MM.1S (cell line): ENCODE measurements around the gene TMC6.
"Not testable (repeated sequence)": the region's sequence is repeated elsewhere in the genome, so short reads cannot be mapped to it uniquely, and the experiment has no call there.

Source experiments
- DNase-seq: peaks from one replicate; pipeline ENCODE4 v3.0.0-alpha.2; 2015
- H2AFZ ChIP-seq: fragments of 300-600 bp; sonication (generic); 2 replicates; pipeline ENCODE4 v1.6.0; 2016; ENCODE audit warnings: antibody characterized with exemption, low read length
- H3F3A ChIP-seq: fragments of 300-600 bp; sonication (generic); 2 replicates; pipeline ENCODE4 v1.6.1; 2016; ENCODE audit warnings: mild to moderate bottlenecking, antibody characterized with exemption, low read length, moderate library complexity, mixed read lengths; ENCODE audit not compliant: insufficient read depth
- H3K27ac ChIP-seq: fragments of 300-600 bp; sonication (generic); 2 replicates; pipeline ENCODE4 v1.5.1; 2016; ENCODE audit warnings: mild to moderate bottlenecking, low read length
- H3K27me3 ChIP-seq: fragments of 300-600 bp; sonication (generic); replicated peaks from 2 replicates; pipeline ENCODE4 v1.6.0; 2016; ENCODE audit warnings: low read length; ENCODE audit not compliant: insufficient read depth
- H3K36me3 ChIP-seq: fragments of 300-600 bp; sonication (generic); replicated peaks from 2 replicates; pipeline ENCODE4 v1.6.1; 2016; ENCODE audit warnings: mild to moderate bottlenecking, low read length, mixed read lengths; ENCODE audit not compliant: insufficient read depth
- H3K4me1 ChIP-seq: fragments of 300-600 bp; sonication (generic); 2 replicates; pipeline ENCODE4 v1.6.1; 2016; ENCODE audit warnings: low read length, mixed read lengths
- H3K4me2 ChIP-seq: fragments of 300-600 bp; sonication (generic); 2 replicates; pipeline ENCODE4 v1.6.0; 2016; ENCODE audit warnings: low read depth, low read length
- H3K4me3 ChIP-seq: fragments of 300-600 bp; sonication (generic); 2 replicates; pipeline ENCODE4 v1.5.1; 2016; ENCODE audit warnings: low read length, mixed read lengths
- H3K79me2 ChIP-seq: fragments of 300-600 bp; sonication (generic); 2 replicates; pipeline ENCODE4 v1.6.1; 2016; ENCODE audit warnings: mixed run types, low read length, mixed read lengths
- H3K9ac ChIP-seq: fragments of 300-600 bp; sonication (generic); 2 replicates; pipeline ENCODE4 v1.6.1; 2016; ENCODE audit warnings: low read length, mixed read lengths
- H3K9me2 ChIP-seq: fragments of 300-600 bp; sonication (generic); replicated peaks from 2 replicates; pipeline ENCODE4 v1.6.1; 2016; ENCODE audit warnings: mild to moderate bottlenecking, low read length, mixed read lengths; ENCODE audit not compliant: insufficient read depth
- H3K9me3 ChIP-seq: fragments of 300-600 bp; sonication (generic); replicated peaks from 2 replicates; pipeline ENCODE4 v1.6.1; 2016; ENCODE audit warnings: mild to moderate bottlenecking, low read length, mixed read lengths; ENCODE audit not compliant: insufficient read depth
- H4K20me1 ChIP-seq: fragments of 300-600 bp; sonication (generic); 2 replicates; pipeline ENCODE4 v1.6.1; 2016; ENCODE audit warnings: mild to moderate bottlenecking, low read length, moderate library complexity, mixed read lengths; ENCODE audit not compliant: insufficient read depth
- CTCF ChIP-seq: fragments of 300-600 bp; sonication (generic); IDR thresholded peaks from 2 replicates; pipeline ENCODE4 v1.5.1; 2016; ENCODE audit warnings: antibody characterized with exemption, low read length, mixed read lengths
- EZH2 ChIP-seq: fragments of 300-600 bp; sonication (generic); optimal IDR thresholded peaks from 2 replicates; pipeline ENCODE3; 2017; ENCODE audit warnings: low read depth, mild to moderate bottlenecking, antibody characterized with exemption, low read length, mixed read lengths
- EZH2phosphoT487 ChIP-seq: fragments of 300-600 bp; sonication (generic); IDR thresholded peaks from 2 replicates; pipeline ENCODE4 v1.6.1; 2018; ENCODE audit warnings: antibody characterized with exemption, low read length

TMC6 gene

GRCh38 chr17:78072961-78073360 lies 55.6 kb downstream of the TMC6 start:
- Histone ChIP-seq H3K4me2 (no peak overlapping the region), H3K9ac (no peak overlapping the region), H3K36me3 (0 out of 2 replicates have a peak, but pooled peaks cover 3% of the 10 kb centered on the region), H2AFZ (no peak overlapping the region), H3K9me3 (no peaks in the 10 kb centered on the region), H3K27me3 (no peaks in the 10 kb centered on the region), H4K20me1 (no peaks in the 10 kb centered on the region), H3K4me1 (no peaks in the 10 kb centered on the region), H3F3A (no peaks in the 10 kb centered on the region), H3K27ac (no peak overlapping the region), H3K4me3 (no peak overlapping the region), H3K79me2 (no peaks in the 10 kb centered on the region), H3K9me2 (no peaks in the 10 kb centered on the region)
- no peak for TF ChIP-seq CTCF
- TF ChIP-seq EZH2: no peak
- no peak for TF ChIP-seq EZH2phosphoT487
- no peak for DNase-seq

- H3K9me3 ChIP-seq: no peaks in the 10 kb centered on the region
- no peaks in the 10 kb centered on the region for H3F3A ChIP-seq
- no peaks in the 10 kb centered on the region for H3K27me3 ChIP-seq
- TF ChIP-seq EZH2phosphoT487 (no peak), EZH2 (no peak)
- H3K9ac ChIP-seq: no peak overlapping the region
- H3K27ac ChIP-seq: no peak overlapping the region
- no peak overlapping the region for H3K4me2 ChIP-seq
- DNase-seq: no peak
- no peaks in the 10 kb centered on the region for H3K4me1 ChIP-seq
- no peak overlapping the region for H2AFZ ChIP-seq
- H4K20me1 ChIP-seq: no peaks in the 10 kb centered on the region
- H3K9me2 ChIP-seq: no peaks in the 10 kb centered on the region
- H3K4me3 ChIP-seq: no peak overlapping the region
- H3K36me3 ChIP-seq: 0 out of 2 replicates have a peak, but pooled peaks cover 3% of the 10 kb centered on the region
- no peaks in the 10 kb centered on the region for H3K79me2 ChIP-seq
Measured at GRCh38 chr17:78069695-78070094, 58.9 kb downstream of the TMC6 start.

GRCh38 chr17:78066976-78067375 lies 61.6 kb downstream of the TMC6 start:
- H3K4me1 ChIP-seq, H3K4me2 ChIP-seq, H3K36me3 ChIP-seq, H3K27me3 ChIP-seq, H3K9me2 ChIP-seq, H3K9me3 ChIP-seq, H4K20me1 ChIP-seq, H3K4me3 ChIP-seq, H3K9ac ChIP-seq, H2AFZ ChIP-seq, DNase-seq, H3K79me2 ChIP-seq, H3F3A ChIP-seq, H3K27ac ChIP-seq: not testable (repeated sequence)

- no peak overlapping the region for H3K4me3 ChIP-seq
- no peak overlapping the region for H3K27ac ChIP-seq
- H2AFZ ChIP-seq: no peak overlapping the region
- H3K9ac ChIP-seq: no peak overlapping the region
- H3K79me2 ChIP-seq: no peaks in the 10 kb centered on the region
- no peaks in the 10 kb centered on the region for H3K9me2 ChIP-seq
- H4K20me1 ChIP-seq: no peaks in the 10 kb centered on the region
- TF ChIP-seq EZH2: no peak
- no peak for TF ChIP-seq CTCF
- TF ChIP-seq EZH2phosphoT487: no peak
- H3K4me1 ChIP-seq: no peaks in the 10 kb centered on the region
- H3F3A ChIP-seq: no peaks in the 10 kb centered on the region
- H3K4me2 ChIP-seq: no peak overlapping the region
- H3K9me3 ChIP-seq: no peaks in the 10 kb centered on the region
- no peak for DNase-seq
- no peaks in the 10 kb centered on the region for H3K27me3 ChIP-seq
- H3K36me3 ChIP-seq: no peaks in the 10 kb centered on the region
Measured at GRCh38 chr17:78064708-78065107, 63.8 kb downstream of the TMC6 start.
